Pancreas (tissue), 10 donors: ENCODE data around the gene SOBP. TPM values are rescaled to one million over a fixed set of nuclear protein-coding genes. Genes with fewer than 3 reads are reported as not detected.

ENCODE experiments used
- ATAC-seq, 4 donors: fragments of 200-7000 bp; cut with Tn5 transposase; one replicate each; pipeline versions ENCODE4 v1.8.0 to v1.9.1; 2020; ENCODE audit warnings: mild to moderate bottlenecking in 4 of 4, moderate library complexity in 4 of 4
- DNase-seq, 6 donors: peaks; one replicate each; pipeline ENCODE4 v3.0.0-alpha.2; 2020
- FAIRE-seq: peaks from 2 replicates; lab custom pipeline; 2012; peaks lifted over from hg19 to GRCh38; lab: Jason Lieb, UNC
- H3K27ac ChIP-seq, 4 donors: fragments of 200-600 bp; sonication (generic); 1 replicate in 3 of 4; 2 replicates in 1 of 4; pipeline versions ENCODE4 v1.5.0 to v1.8.0; 2020
- H3K27me3 ChIP-seq, 4 donors: fragments of 200-600 bp; one replicate each; pipeline ENCODE4 v1.8.0; 2021
- H3K36me3 ChIP-seq, 3 donors: fragments of 200-600 bp; sonication (generic) in 1 of 3; one replicate each; pipeline versions ENCODE4 v1.5.0 to v1.8.0; 2020 to 2021
- H3K4me1 ChIP-seq, 3 donors: fragments of 200-600 bp; one replicate each; pipeline ENCODE4 v1.8.0; 2021
- H3K4me3 ChIP-seq, 4 donors: fragments of 200-600 bp; sonication (generic) in 2 of 4; one replicate each; pipeline versions ENCODE4 v1.5.0 to v1.8.0; 2020 to 2021
- H3K9me3 ChIP-seq, 4 donors: fragments of 200-600 bp; one replicate each; pipeline ENCODE4 v1.8.0; 2021
- WGBS, 2 donors: extraction: QIAGEN DNeasy Blood & Tissue Kit; methylation state at CpG; one replicate each; pipeline ENCODE4 v1.1.7; 2013; 5-methylcytosine and 5-hydroxymethylcytosine counted together
- intact Hi-C, 3 donors: fragments of 100-400 bp; cut with DNase I; formaldehyde crosslinking; loops; one replicate each; pipeline versions ENCODE4 v1.11.1 to v1.14.2; 2022
- polyA plus RNA-seq, 2 donors: library from polyadenylated mRNA; stranded (reverse); fragments of 200-250 nt; gene quantifications; one replicate each; pipeline ENCODE4 v1.2.3, GENCODE V29; 2013
- total RNA-seq, 6 donors: library from RNA; stranded (reverse); fragmentation: NEBNext Ultra II Directional in 4 of 6; extraction: Animal tissue kit (Norgen Biotek cat#: 25700) in 4 of 6; gene quantifications; one replicate each; pipeline versions ENCODE4 v1.2.1 to v1.2.4, GENCODE V29; 2021 to 2023
- TF ChIP-seq, protein P1 (sequence below), 4 donors: fragments of 200-600 bp; sonication (generic) in 3 of 4; IDR thresholded peaks; one replicate each; pipeline versions ENCODE4 v1.5.0 to v1.8.0; 2021; ENCODE audit warnings: antibody characterized with exemption in 4 of 4
- donor health status: healthy with polysubstance abuse.
- donor health status: DM: no; HTN: no; CAD: no; lungs with moderate emphysema.
- donor health status: DM: no; HTN: no; CAD: no.
- donor health status: control.
- donor health status: control.
- donor health status: Bipolar disorder and iron deficiency.
- donor health status: DM: yes; HTN: yes; CAD: no.
- donor health status: DM: no; HTN: no; CAD: no.
- donor health status: DM: no; HTN: no; CAD: no.
- donor health status: DM: yes; HTN: yes; CAD: no.

The SOBP gene
- total and polyA plus RNA-seq, 8 donors = 1.1 to 3.5 (median 2.0) TPM

DNA sequence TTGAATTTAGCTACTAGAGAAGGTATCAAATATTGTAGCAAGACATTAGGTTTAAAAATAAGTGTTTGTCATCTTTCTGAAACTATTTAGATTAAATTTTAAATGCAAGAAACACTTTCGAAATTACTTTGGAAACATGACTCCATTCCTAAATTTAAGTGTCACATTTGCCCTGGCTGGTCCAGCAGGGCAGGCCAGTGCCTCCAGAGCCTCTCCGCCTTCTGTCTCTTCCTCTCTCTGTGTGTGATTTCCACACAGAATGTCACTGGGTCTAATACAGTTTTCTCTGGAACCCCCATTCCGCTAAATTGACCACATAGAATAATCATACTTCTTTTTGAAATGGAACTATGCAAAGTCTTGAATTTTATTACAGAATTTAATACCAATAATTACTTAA is 111.5 kb downstream of the SOBP start:
- Histone ChIP-seq H3K36me3 (no peaks in the 10 kb centered on the region), H3K27me3 (no peaks in the 10 kb centered on the region), H3K9me3 (no peaks in the 10 kb centered on the region), H3K27ac (no peak overlapping the region), H3K4me3 (no peak overlapping the region), H3K4me1 (peaks cover 0 to 4% (median 0%) of the 10 kb centered on the region in 3 donors)
- FAIRE-seq = no peak
- TF ChIP-seq, protein P1, sequence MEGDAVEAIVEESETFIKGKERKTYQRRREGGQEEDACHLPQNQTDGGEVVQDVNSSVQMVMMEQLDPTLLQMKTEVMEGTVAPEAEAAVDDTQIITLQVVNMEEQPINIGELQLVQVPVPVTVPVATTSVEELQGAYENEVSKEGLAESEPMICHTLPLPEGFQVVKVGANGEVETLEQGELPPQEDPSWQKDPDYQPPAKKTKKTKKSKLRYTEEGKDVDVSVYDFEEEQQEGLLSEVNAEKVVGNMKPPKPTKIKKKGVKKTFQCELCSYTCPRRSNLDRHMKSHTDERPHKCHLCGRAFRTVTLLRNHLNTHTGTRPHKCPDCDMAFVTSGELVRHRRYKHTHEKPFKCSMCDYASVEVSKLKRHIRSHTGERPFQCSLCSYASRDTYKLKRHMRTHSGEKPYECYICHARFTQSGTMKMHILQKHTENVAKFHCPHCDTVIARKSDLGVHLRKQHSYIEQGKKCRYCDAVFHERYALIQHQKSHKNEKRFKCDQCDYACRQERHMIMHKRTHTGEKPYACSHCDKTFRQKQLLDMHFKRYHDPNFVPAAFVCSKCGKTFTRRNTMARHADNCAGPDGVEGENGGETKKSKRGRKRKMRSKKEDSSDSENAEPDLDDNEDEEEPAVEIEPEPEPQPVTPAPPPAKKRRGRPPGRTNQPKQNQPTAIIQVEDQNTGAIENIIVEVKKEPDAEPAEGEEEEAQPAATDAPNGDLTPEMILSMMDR (IDR thresholded peaks at IDR 0.05) = no peak
- DNase-seq = no peak
- ATAC-seq = no peak
- WGBS, 2 donors = 82 to 84% methylated on average over 3 of the region's 3 CpGs
- intact Hi-C loops = no loop called here

GRCh38 chr6:107602321-107603005 is 112.5 kb downstream of the SOBP start:
- Histone ChIP-seq H3K9me3 (no peaks in the 10 kb centered on the region), H3K36me3 (no peaks in the 10 kb centered on the region), H3K27me3 (no peaks in the 10 kb centered on the region), H3K4me1 (peaks cover 0 to 4% (median 0%) of the 10 kb centered on the region in 3 donors), H3K27ac (no peak overlapping the region), H3K4me3 (no peak overlapping the region)
- no peak for ATAC-seq
- intact Hi-C loops = no loop called here
- no peak for DNase-seq
- TF ChIP-seq, protein P1 (IDR thresholded peaks at IDR 0.05) = no peak
- 78 to 85% methylated on average over 5 of the region's 5 CpGs for WGBS, 2 donors
- FAIRE-seq = no peak

GRCh38 chr6:107603006-107603370 is 113.1 kb downstream of the SOBP start:
- no peak overlapping the region for H3K27ac ChIP-seq
- peaks cover 0 to 4% (median 0%) of the 10 kb centered on the region in 3 donors for H3K4me1 ChIP-seq
- no peaks in the 10 kb centered on the region for H3K9me3 ChIP-seq
- intact Hi-C loops = no loop called here
- H3K36me3 ChIP-seq = no peaks in the 10 kb centered on the region
- no peak for FAIRE-seq
- no peak overlapping the region for H3K4me3 ChIP-seq
- no peak for ATAC-seq
- TF ChIP-seq, protein P1 (IDR thresholded peaks at IDR 0.05) = no peak
- WGBS, 2 donors = 72 to 79% methylated on average over 3 of the region's 3 CpGs
- H3K27me3 ChIP-seq = no peaks in the 10 kb centered on the region
- no peak for DNase-seq

GRCh38 chr6:107604549-107604948 is 114.6 kb downstream of the SOBP start:
- DNase-seq = no peak
- FAIRE-seq = no peak
- WGBS, 2 donors = 93% methylated on average over 9 of the region's 9 CpGs
- no peak for ATAC-seq
- TF ChIP-seq, protein P1 (IDR thresholded peaks at IDR 0.05) = no peak
- intact Hi-C loops = no loop called here
- Histone ChIP-seq H3K27me3 (no peaks in the 10 kb centered on the region), H3K9me3 (no peaks in the 10 kb centered on the region), H3K36me3 (no peaks in the 10 kb centered on the region), H3K4me3 (no peak overlapping the region), H3K4me1 (peaks cover 0 to 4% (median 0%) of the 10 kb centered on the region in 3 donors), H3K27ac (no peak overlapping the region)

DNA sequence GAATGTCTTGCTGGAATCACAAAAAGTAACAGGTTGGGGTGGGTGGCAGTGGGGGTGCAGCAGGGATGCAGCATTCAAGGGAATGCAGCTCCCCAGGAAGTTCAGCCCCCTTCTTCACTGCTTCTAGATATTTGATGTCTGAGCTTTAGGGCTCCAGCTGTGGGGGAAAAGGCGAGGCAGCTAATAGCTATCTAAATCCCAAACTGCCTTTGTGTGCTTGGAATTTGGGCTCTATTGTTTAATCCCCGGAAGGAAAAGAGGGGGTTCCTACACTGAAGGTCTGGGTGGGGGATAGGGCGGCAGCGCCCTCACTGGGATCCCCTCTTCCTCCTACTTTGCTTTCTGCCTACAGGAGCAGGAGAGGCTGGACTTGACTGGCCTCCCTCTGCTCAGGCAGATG is 116.5 kb downstream of the SOBP start:
- H3K27ac ChIP-seq = no peak overlapping the region
- 86 to 90% methylated on average over 4 of the region's 4 CpGs for WGBS, 2 donors
- ATAC-seq = no peak
- intact Hi-C loops = no loop called here
- no peak for FAIRE-seq
- DNase-seq = no peak
- no peaks in the 10 kb centered on the region for H3K4me1 ChIP-seq
- no peaks in the 10 kb centered on the region for H3K27me3 ChIP-seq
- H3K36me3 ChIP-seq = no peaks in the 10 kb centered on the region
- H3K4me3 ChIP-seq = no peak overlapping the region
- TF ChIP-seq, protein P1 (IDR thresholded peaks at IDR 0.05) = no peak
- no peaks in the 10 kb centered on the region for H3K9me3 ChIP-seq
